ENCODE data around the gene SPTBN5. TPM values are rescaled to one million over a fixed set of nuclear protein-coding genes. Genes with fewer than 3 reads are reported as not detected.

Gene SPTBN5
- total RNA-seq, 4 donors from 2014 or later, result 0.17 to 1.2 (median 0.68) TPM

DNA sequence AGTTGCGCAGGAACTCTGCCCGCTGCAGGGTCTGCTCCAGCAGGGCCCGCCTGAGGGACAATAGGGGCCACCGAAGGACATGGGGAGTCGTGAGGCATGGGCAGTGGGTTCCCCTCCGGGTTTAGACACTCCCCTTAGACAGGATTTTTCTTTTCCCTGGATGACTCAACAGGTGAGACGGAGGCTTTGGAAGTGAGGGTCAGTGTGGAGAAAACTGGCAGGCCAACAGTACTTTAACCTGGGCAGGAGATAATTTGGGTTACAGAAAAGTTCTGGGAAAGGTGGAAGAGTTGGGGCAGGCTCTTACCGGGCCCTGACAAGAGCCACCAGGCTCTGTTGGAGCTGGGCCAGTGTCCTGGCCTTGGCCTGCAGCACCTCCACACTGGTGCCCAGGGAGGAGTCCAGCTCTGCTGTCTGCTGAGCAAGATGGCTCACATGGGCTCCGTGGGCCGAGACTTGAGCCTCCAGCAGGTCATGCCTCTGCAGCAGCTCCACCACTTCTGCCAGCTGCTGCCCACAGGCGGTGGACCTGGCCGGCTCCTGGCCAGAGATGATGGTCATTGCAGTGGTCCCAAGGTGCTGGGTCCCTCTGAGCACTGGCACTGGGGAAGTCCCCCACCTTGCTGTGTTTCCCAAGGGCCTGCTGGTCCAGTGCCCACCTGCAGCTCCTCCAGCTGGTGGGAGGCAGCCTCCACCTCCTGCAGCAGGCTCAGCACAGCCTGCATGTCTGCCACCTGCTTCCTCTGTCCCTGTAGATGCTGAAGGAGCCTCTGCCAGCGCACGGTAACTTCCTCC lies 11.0 kb downstream of the SPTBN5 start:
- WGBS, result 45% methylated on average over 4 of the region's 14 CpGs
- TF ChIP-seq, protein P1, sequence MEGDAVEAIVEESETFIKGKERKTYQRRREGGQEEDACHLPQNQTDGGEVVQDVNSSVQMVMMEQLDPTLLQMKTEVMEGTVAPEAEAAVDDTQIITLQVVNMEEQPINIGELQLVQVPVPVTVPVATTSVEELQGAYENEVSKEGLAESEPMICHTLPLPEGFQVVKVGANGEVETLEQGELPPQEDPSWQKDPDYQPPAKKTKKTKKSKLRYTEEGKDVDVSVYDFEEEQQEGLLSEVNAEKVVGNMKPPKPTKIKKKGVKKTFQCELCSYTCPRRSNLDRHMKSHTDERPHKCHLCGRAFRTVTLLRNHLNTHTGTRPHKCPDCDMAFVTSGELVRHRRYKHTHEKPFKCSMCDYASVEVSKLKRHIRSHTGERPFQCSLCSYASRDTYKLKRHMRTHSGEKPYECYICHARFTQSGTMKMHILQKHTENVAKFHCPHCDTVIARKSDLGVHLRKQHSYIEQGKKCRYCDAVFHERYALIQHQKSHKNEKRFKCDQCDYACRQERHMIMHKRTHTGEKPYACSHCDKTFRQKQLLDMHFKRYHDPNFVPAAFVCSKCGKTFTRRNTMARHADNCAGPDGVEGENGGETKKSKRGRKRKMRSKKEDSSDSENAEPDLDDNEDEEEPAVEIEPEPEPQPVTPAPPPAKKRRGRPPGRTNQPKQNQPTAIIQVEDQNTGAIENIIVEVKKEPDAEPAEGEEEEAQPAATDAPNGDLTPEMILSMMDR (IDR thresholded peaks at IDR 0.05), result no peak
- no peak for TF ChIP-seq EP300 (IDR thresholded peaks at IDR 0.05)
- no peak for TF ChIP-seq POLR2AphosphoS5 (IDR thresholded peaks at IDR 0.05)
- no peak for TF ChIP-seq POLR2A (IDR thresholded peaks at IDR 0.05; ENCODE audit: low read depth)
- H3K36me3 ChIP-seq, result peaks cover 0 to 5% (median 0%) of the 10 kb centered on the region in 4 donors
- peak overlapping the region; percentile 41 to 51 (median 48) for H3K4me3 ChIP-seq
- peaks cover 0 to 20% (median 0%) of the 10 kb centered on the region in 4 donors for H3K27me3 ChIP-seq
- intact Hi-C loops (cut with DNase I), result no loop called here
- DNase-seq (ENCODE audit: extremely low spot score), result no peak
- no peaks in the 10 kb centered on the region for H3K9me3 ChIP-seq
- no peak overlapping the region for H3K27ac ChIP-seq (replicated peaks in 1 of 4)
- H3K4me1 ChIP-seq, result peaks cover 14 to 20% (median 16%) of the 10 kb centered on the region in 4 donors

DNA sequence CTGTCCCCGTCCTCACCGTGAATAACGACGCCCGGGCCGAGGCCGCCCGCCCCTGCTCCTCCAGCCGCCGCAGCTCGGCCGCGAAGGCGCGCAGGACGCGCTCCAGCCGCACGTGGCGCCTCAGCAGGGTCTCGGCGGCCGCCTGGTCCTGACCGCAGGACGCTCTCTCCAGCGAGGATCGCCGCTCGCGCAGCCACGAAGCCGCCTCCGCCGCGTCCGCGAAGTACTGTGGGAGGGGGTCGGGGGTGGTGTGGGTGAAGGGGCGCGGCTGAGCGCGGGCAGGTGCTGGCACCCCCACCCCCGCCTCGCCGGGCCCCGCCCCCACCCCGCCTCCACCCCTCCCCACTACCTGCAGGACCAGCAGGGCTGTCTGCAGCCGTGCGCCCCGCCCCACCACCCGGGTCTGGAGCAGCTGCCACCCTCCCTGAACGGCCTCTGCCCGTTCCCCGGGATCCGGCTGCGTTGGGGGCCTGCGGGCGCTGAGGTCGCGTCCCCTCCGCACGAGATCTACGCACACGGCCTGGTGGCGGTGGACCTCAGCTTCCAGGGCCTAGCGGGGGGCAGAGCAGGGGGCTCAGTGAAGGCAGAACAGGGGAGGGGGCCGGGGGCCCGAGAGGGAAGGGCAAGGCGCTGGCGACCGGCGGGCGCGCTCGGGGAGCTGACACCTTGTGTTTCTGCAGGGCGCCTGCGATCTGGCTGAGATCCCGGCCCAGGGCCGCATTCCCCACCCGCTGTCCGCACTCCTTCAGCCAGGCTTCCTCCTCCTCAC lies 11.7 kb downstream of the SPTBN5 start:
- Histone ChIP-seq H3K36me3 (peaks cover 0 to 5% (median 0%) of the 10 kb centered on the region in 4 donors), H3K4me3 (peak overlapping the region; percentile 41 to 51 (median 48)), H3K9me3 (no peaks in the 10 kb centered on the region), H3K27me3 (peaks cover 0 to 20% (median 0%) of the 10 kb centered on the region in 4 donors), H3K27ac (replicated peaks in 1 of 4) (no peak overlapping the region), H3K4me1 (peaks cover 14 to 20% (median 16%) of the 10 kb centered on the region in 4 donors)
- TF ChIP-seq POLR2A (IDR thresholded peaks at IDR 0.05; ENCODE audit: low read depth), result no peak
- TF ChIP-seq EP300 (IDR thresholded peaks at IDR 0.05), result no peak
- TF ChIP-seq, protein P1 (IDR thresholded peaks at IDR 0.05), result no peak
- TF ChIP-seq POLR2AphosphoS5 (IDR thresholded peaks at IDR 0.05), result no peak
- intact Hi-C loops (cut with DNase I), result no loop called here
- WGBS, result 37% methylated on average over 6 of the region's 81 CpGs
- DNase-seq (ENCODE audit: extremely low spot score), result no peak

DNA sequence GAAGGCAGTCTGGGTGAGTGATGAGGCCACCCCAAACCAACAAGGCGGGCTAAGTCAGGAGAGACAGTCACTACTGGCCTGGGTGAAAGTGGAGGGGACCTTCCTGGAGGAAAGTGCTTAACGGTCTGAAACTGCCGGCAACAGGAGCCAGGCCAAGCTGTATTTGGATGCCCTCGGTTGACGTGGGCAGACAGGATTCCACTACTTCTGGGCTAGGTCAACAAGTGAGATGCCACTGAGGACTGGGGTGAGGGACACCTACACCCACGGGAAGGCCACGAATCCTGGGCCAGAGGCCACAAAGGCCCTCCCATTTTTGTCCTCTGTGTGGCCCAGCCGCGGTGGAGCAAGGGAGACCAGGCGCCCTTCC lies 12.3 kb downstream of the SPTBN5 start:
- DNase-seq (ENCODE audit: extremely low spot score), result no peak
- H3K27ac ChIP-seq (replicated peaks in 1 of 4), result no peak overlapping the region
- TF ChIP-seq, protein P1 (IDR thresholded peaks at IDR 0.05), result no peak
- TF ChIP-seq EP300 (IDR thresholded peaks at IDR 0.05), result no peak
- TF ChIP-seq POLR2A (IDR thresholded peaks at IDR 0.05; ENCODE audit: low read depth), result no peak
- no peak for TF ChIP-seq POLR2AphosphoS5 (IDR thresholded peaks at IDR 0.05)
- H3K27me3 ChIP-seq, result peaks cover 0 to 20% (median 0%) of the 10 kb centered on the region in 4 donors
- peaks cover 14 to 20% (median 16%) of the 10 kb centered on the region in 4 donors for H3K4me1 ChIP-seq
- 70% methylated on average over 10 of the region's 10 CpGs for WGBS
- intact Hi-C loops (cut with DNase I), result no loop called here
- H3K36me3 ChIP-seq, result peaks cover 0 to 3% (median 0%) of the 10 kb centered on the region in 4 donors
- no peaks in the 10 kb centered on the region for H3K9me3 ChIP-seq
- H3K4me3 ChIP-seq, result peak overlapping the region; percentile 41 to 51 (median 48)

DNA sequence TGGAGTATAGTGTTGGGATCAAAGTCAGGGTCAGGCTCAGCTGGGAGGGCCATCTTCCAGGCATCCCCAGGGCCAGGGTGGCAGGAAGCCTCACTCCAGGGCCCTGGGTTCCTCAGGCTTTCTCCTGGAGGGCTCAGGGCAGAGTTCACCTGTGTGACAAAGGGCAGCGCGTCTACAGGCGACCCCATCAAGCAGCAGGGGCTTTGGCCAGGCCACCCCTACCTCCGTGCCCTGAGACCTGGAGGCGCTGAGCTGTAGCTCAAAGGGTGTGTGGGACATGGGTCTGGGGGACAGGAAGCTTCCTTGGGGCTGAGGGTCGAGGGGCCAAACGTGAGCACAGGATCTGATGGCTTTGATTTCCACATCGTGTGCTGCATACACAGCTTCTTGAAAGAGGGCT lies 12.8 kb downstream of the SPTBN5 start:
- no peak overlapping the region for H3K4me3 ChIP-seq
- peaks cover 14 to 20% (median 16%) of the 10 kb centered on the region in 4 donors for H3K4me1 ChIP-seq
- WGBS, result 96% methylated on average over 4 of the region's 8 CpGs
- H3K9me3 ChIP-seq, result no peaks in the 10 kb centered on the region
- H3K36me3 ChIP-seq, result peaks cover 0 to 3% (median 0%) of the 10 kb centered on the region in 4 donors
- intact Hi-C loops (cut with DNase I), result no loop called here
- H3K27me3 ChIP-seq, result peaks cover 0 to 20% (median 0%) of the 10 kb centered on the region in 4 donors
- no peak for TF ChIP-seq EP300 (IDR thresholded peaks at IDR 0.05)
- no peak for TF ChIP-seq POLR2A (IDR thresholded peaks at IDR 0.05; ENCODE audit: low read depth)
- no peak for TF ChIP-seq POLR2AphosphoS5 (IDR thresholded peaks at IDR 0.05)
- TF ChIP-seq, protein P1 (IDR thresholded peaks at IDR 0.05), result no peak
- no peak for DNase-seq (ENCODE audit: extremely low spot score)
- H3K27ac ChIP-seq (replicated peaks in 1 of 4), result no peak overlapping the region

All from esophagus muscularis mucosa (tissue), 4 donors.